GM12875 (cell line): ENCODE data around the gene ANXA8L1.
"Not testable (repeated sequence)": the region's sequence is repeated elsewhere in the genome, so short reads cannot be mapped to it uniquely, and the experiment has no call there.

Source experiments
- H3K4me3 ChIP-seq: one replicate; pipeline ENCODE4 v1.5.1; 2011; ENCODE audit warnings: low read depth, low read length, control low read depth

ANXA8L1 gene

GRCh38 chr10:46377022-46377421, 1.4 kb downstream of the ANXA8L1 start:
- not testable (repeated sequence) for H3K4me3 ChIP-seq

- H3K4me3 ChIP-seq: not testable (repeated sequence)
These were observed 2.1 kb downstream of the ANXA8L1 start for GRCh38 chr10:46377651-46378050.

GRCh38 chr10:46378108-46378507, 2.5 kb downstream of the ANXA8L1 start:
- not testable (repeated sequence) for H3K4me3 ChIP-seq

GRCh38 chr10:46379233-46379848, 3.8 kb downstream of the ANXA8L1 start:
- H3K4me3 ChIP-seq: not testable (repeated sequence)

- not testable (repeated sequence) for H3K4me3 ChIP-seq
These were observed 10.3 kb downstream of the ANXA8L1 start for GRCh38 chr10:46385858-46386257.

- not testable (repeated sequence) for H3K4me3 ChIP-seq
These were observed 11.1 kb downstream of the ANXA8L1 start for GRCh38 chr10:46386694-46387093.

- not testable (repeated sequence) for H3K4me3 ChIP-seq
These were observed 11.8 kb downstream of the ANXA8L1 start for GRCh38 chr10:46387309-46387902.

GRCh38 chr10:46391422-46391821, 15.8 kb downstream of the ANXA8L1 start:
- H3K4me3 ChIP-seq: not testable (repeated sequence)

GRCh38 chr10:46396441-46397279, 21.1 kb downstream of the ANXA8L1 start:
- not testable (repeated sequence) for H3K4me3 ChIP-seq

- H3K4me3 ChIP-seq: not testable (repeated sequence)
These were observed 22.2 kb downstream of the ANXA8L1 start for GRCh38 chr10:46397767-46398166.

GRCh38 chr10:46398212-46398886, 22.8 kb downstream of the ANXA8L1 start:
- not testable (repeated sequence) for H3K4me3 ChIP-seq

GRCh38 chr10:46409556-46409955, 34.0 kb downstream of the ANXA8L1 start:
- H3K4me3 ChIP-seq: not testable (repeated sequence)

- H3K4me3 ChIP-seq: not testable (repeated sequence)
These were observed 35.5 kb downstream of the ANXA8L1 start for GRCh38 chr10:46411123-46411522.

GRCh38 chr10:46412665-46413064, 37.1 kb downstream of the ANXA8L1 start:
- H3K4me3 ChIP-seq: not testable (repeated sequence)

- not testable (repeated sequence) for H3K4me3 ChIP-seq
These were observed 39.7 kb downstream of the ANXA8L1 start for GRCh38 chr10:46415291-46415690.

- not testable (repeated sequence) for H3K4me3 ChIP-seq
These were observed 42.7 kb downstream of the ANXA8L1 start for GRCh38 chr10:46418283-46418682.

GRCh38 chr10:46419570-46420379, 44.2 kb downstream of the ANXA8L1 start:
- H3K4me3 ChIP-seq: not testable (repeated sequence)

GRCh38 chr10:46423550-46423949, 48.0 kb downstream of the ANXA8L1 start:
- H3K4me3 ChIP-seq: not testable (repeated sequence)

- H3K4me3 ChIP-seq: not testable (repeated sequence)
These were observed 65.4 kb downstream of the ANXA8L1 start for GRCh38 chr10:46440942-46441341.
